K562 (cell line): ENCODE results near the gene CYSRT1. TPM values are rescaled to one million over a fixed set of nuclear protein-coding genes. Genes with fewer than 3 reads are reported as not detected.
A peak's percentile ranks its signal among the peaks of the same experiment; 100 is the strongest.

ENCODE experiments used
- ATAC-seq: fragments of 200-7000 bp; cut with Tn5 transposase; 3 replicates; pipeline ENCODE4 v1.9.1; 2020; ENCODE audit warnings: moderate library complexity
- BruUV-seq: library from RNA; stranded (reverse); fragments of 400-500 nt; replicated peaks from 2 replicates; lab custom pipeline; 2021; lab: Mats Ljungman, UMichigan
- CTCF ChIA-PET: fragments of 300-600 bp; formaldehyde crosslinking; extraction: SDS; loops from one replicate; lab custom pipeline; 2021; ENCODE audit warnings: low intra/inter-chr PET ratio; lab: Yijun Ruan, JAX
- POLR2A ChIA-PET: fragments of 300-600, 350-650 bp; sonication (Branson Sonifier 250); formaldehyde crosslinking; extraction: SDS; loops from one replicate; lab custom pipeline; 2021; ENCODE audit warnings: antibody characterized with exemption, inconsistent platforms; lab: Yijun Ruan, JAX
- DNase-seq, 4 experiments: peaks; one replicate each; pipeline versions ENCODE4 v3.0.0 to v3.0.0-alpha.2; 2011 to 2018; ENCODE audit warnings: low spot score in 3 of 4, mixed read lengths in 3 of 4; ENCODE audit errors: extremely low read depth in 1 of 4
- FAIRE-seq: peaks from 2 replicates; lab custom pipeline; 2011; peaks lifted over from hg19 to GRCh38; lab: Jason Lieb, UNC
- H2AFZ ChIP-seq: 2 replicates; pipeline ENCODE4 v1.6.0; 2011; ENCODE audit warnings: low read depth, low read length, control low read depth, inconsistent platforms
- H3K27ac ChIP-seq: fragments of 200-600 bp; 3 replicates; pipeline ENCODE4 v1.8.0; 2011; ENCODE audit warnings: low read depth, mild to moderate bottlenecking, control low read depth, inconsistent platforms, low read length, moderate library complexity, mixed read lengths; ENCODE audit errors: extremely low read depth
- H3K27me3 ChIP-seq, 2 experiments: fragments of 300-600 bp in 1 of 2; 2 replicates in 1 of 2; 3 replicates in 1 of 2; pipeline versions ENCODE4 v1.6.0 to v1.8.0; 2011; ENCODE audit warnings: inconsistent platforms in 2 of 2, low read length in 2 of 2, mild to moderate bottlenecking in 1 of 2, mixed read lengths in 1 of 2, moderate library complexity in 1 of 2; ENCODE audit not compliant: control insufficient read depth in 2 of 2, insufficient read depth in 2 of 2
- H3K36me3 ChIP-seq: fragments of 300-600 bp; 3 replicates; pipeline ENCODE4 v1.8.0; 2011; ENCODE audit warnings: mild to moderate bottlenecking, low read length, inconsistent platforms; ENCODE audit not compliant: control insufficient read depth, insufficient read depth
- H3K4me1 ChIP-seq, 2 experiments: fragments of 200-600 bp in 1 of 2; replicated peaks in 1 of 2; 2 replicates in 1 of 2; 3 replicates in 1 of 2; pipeline versions ENCODE4 v1.5.1 to v1.8.0; 2011; ENCODE audit warnings: inconsistent platforms in 2 of 2, low read length in 2 of 2, mild to moderate bottlenecking in 1 of 2, mixed read lengths in 1 of 2, moderate library complexity in 1 of 2; ENCODE audit not compliant: control insufficient read depth in 2 of 2, insufficient read depth in 2 of 2
- H3K4me2 ChIP-seq: 2 replicates; pipeline ENCODE4 v1.6.1; 2011; ENCODE audit warnings: low read length, control low read depth, inconsistent platforms, mixed read lengths; ENCODE audit not compliant: insufficient read depth
- H3K4me3 ChIP-seq: fragments of 200-600 bp; sonication (generic), shearing (Covaris generic); 2 replicates; pipeline ENCODE4 v1.5.1; 2016; ENCODE audit warnings: control low read depth, inconsistent platforms
- H3K79me2 ChIP-seq: fragments of 200-600 bp; 3 replicates; pipeline ENCODE4 v1.8.0; 2011; ENCODE audit warnings: low read length, inconsistent platforms; ENCODE audit not compliant: control insufficient read depth, insufficient read depth
- H3K9ac ChIP-seq, 2 experiments: 2 replicates each; pipeline versions ENCODE4 v1.6.0 to v1.6.1; 2011; ENCODE audit warnings: low read depth in 2 of 2, low read length in 2 of 2, control low read depth in 1 of 2, inconsistent platforms in 1 of 2, mild to moderate bottlenecking in 1 of 2, mixed read lengths in 1 of 2; ENCODE audit not compliant: insufficient read depth in 1 of 2
- H3K9me1 ChIP-seq: one replicate; pipeline ENCODE4 v1.6.0; 2011; ENCODE audit warnings: inconsistent platforms, mild to moderate bottlenecking, low read length, moderate library complexity; ENCODE audit not compliant: control insufficient read depth, insufficient read depth
- H3K9me3 ChIP-seq: replicated peaks from 2 replicates; pipeline ENCODE4 v1.5.1; 2011; ENCODE audit warnings: low read depth, low read length, inconsistent platforms; ENCODE audit not compliant: control insufficient read depth, insufficient read depth
- H4K20me1 ChIP-seq: replicated peaks from 2 replicates; pipeline ENCODE4 v1.6.1; 2011; ENCODE audit warnings: low read length, inconsistent platforms, mixed read lengths; ENCODE audit not compliant: control insufficient read depth, insufficient read depth
- NFE2 ChIP-seq: IDR thresholded peaks from 2 replicates; pipeline ENCODE4 v1.6.1; 2014; ENCODE audit warnings: antibody characterized with exemption, low read depth
- POLR2G ChIP-seq: fragments of 200-400 bp; formaldehyde crosslinking; IDR thresholded peaks from 2 replicates; pipeline ENCODE4 v1.6.1; 2017; ENCODE audit warnings: low read depth, mild to moderate bottlenecking, antibody characterized with exemption, low read length, moderate library complexity
- RBM14 ChIP-seq: fragments of 200-400 bp; formaldehyde crosslinking; IDR thresholded peaks from 2 replicates; pipeline ENCODE4 v1.6.1; 2018; ENCODE audit warnings: low read depth, mild to moderate bottlenecking, low read length, moderate library complexity, borderline replicate concordance; ENCODE audit not compliant: insufficient read depth
- SIRT6 ChIP-seq: IDR thresholded peaks from one replicate; pipeline ENCODE4 v1.6.1; 2012; ENCODE audit warnings: low read depth, mild to moderate bottlenecking, control low read depth, inconsistent platforms, low read length, moderate library complexity
- ZHX1 ChIP-seq: fragments of 150-350 bp; conservative IDR thresholded peaks from 2 replicates; pipeline ENCODE4 v1.6.1; 2014; ENCODE audit warnings: low read length
- ZNF668 ChIP-seq: fragments of 250-450 bp; sonication (Bioruptor Pico); IDR thresholded peaks from 2 replicates; pipeline ENCODE4 v1.8.0; 2022; ENCODE audit warnings: mild to moderate bottlenecking, inconsistent platforms
- ZNF740 ChIP-seq, 3 experiments: fragments of 200-800 bp in 1 of 3; sonication (Bioruptor generic) in 1 of 3; sonication (generic) in 1 of 3; formaldehyde crosslinking in 1 of 3; IDR thresholded peaks; 2 replicates each; pipeline versions ENCODE4 v1.6.1 to v1.8.0; 2016 to 2022; ENCODE audit warnings: mild to moderate bottlenecking in 2 of 3, missing compliant biosample characterization in 2 of 3, missing genetic modification characterization in 2 of 3, missing genetic modification reagents in 1 of 3
- WGBS: fragments of 100-300 bp; shearing (Covaris generic); methylation state at CpG from one replicate; pipeline ENCODE4 v1.1.6; 2016; ENCODE audit warnings: low coverage, mixed read lengths; ENCODE audit not compliant: insufficient coverage; ENCODE audit errors: missing lambda C conversion rate; 5-methylcytosine and 5-hydroxymethylcytosine counted together
- in situ Hi-C: fragments of 300-500 bp; cut with MboI; formaldehyde crosslinking; loops from 4 replicates; pipeline ENCODE4 v1.15.0; 2018; ENCODE audit warnings: inconsistent platforms, mixed read lengths
- intact Hi-C: fragments of 100-400 bp; cut with micrococcal nuclease; formaldehyde crosslinking; loops from 2 replicates; pipeline ENCODE4 v1.14.2; 2022
- polyA plus RNA-seq, 8 experiments: library from polyadenylated mRNA; depleted of rRNA in 4 of 8; stranded (reverse) in 5 of 8; unstranded in 3 of 8; fragments of >200 nt; fragmentation: Nextera tagmentation in 2 of 8; fragmentation: Illumina TruSeq in 1 of 8; extraction: Ambion mirVana in 2 of 8; extraction: Trizol in 1 of 8; gene quantifications; 2 replicates each; pipeline versions ENCODE4 v1.2.1 to v1.2.3, GENCODE V29; 2011 to 2014; ENCODE audit warnings: inconsistent platforms in 1 of 8, missing spikeins in 1 of 8
- total RNA-seq, 7 experiments: library from RNA; depleted of rRNA in 6 of 7; stranded (reverse); fragments of >200 nt in 6 of 7; fragmentation: Illumina TruSeq in 2 of 7; extraction: Trizol in 2 of 7; gene quantifications; 2 replicates each; pipeline versions ENCODE4 v1.2.1 to v1.2.3, GENCODE V29; 2011 to 2021; ENCODE audit warnings: low replicate concordance in 1 of 7
- TF ChIP-seq, protein P1 (sequence below), 2 experiments: IDR thresholded peaks; 2 replicates each; pipeline ENCODE4 v1.6.1; 2011; ENCODE audit warnings: borderline replicate concordance in 1 of 2, control low read depth in 1 of 2, low read depth in 1 of 2, low read length in 1 of 2, mild to moderate bottlenecking in 1 of 2, mixed read lengths in 1 of 2, moderate library complexity in 1 of 2; ENCODE audit not compliant: insufficient read depth in 1 of 2, insufficient read length in 1 of 2, poor library complexity in 1 of 2, severe bottlenecking in 1 of 2; ENCODE audit errors: extremely low read depth in 1 of 2
- TF ChIP-seq, protein P2 (sequence below): sonication (generic); formaldehyde crosslinking; IDR thresholded peaks from 2 replicates; pipeline ENCODE4 v1.8.1; 2023; ENCODE audit warnings: mild to moderate bottlenecking, missing genetic modification reagents

Gene CYSRT1
- total and polyA plus RNA-seq, 9 of the 15 experiments (the other 6 are each of a cell fraction or from before 2014, with no cell fraction given) = 0.04 to 1.4 (median 0.42) TPM; not detected in 3

- TF ChIP-seq, protein P1, sequence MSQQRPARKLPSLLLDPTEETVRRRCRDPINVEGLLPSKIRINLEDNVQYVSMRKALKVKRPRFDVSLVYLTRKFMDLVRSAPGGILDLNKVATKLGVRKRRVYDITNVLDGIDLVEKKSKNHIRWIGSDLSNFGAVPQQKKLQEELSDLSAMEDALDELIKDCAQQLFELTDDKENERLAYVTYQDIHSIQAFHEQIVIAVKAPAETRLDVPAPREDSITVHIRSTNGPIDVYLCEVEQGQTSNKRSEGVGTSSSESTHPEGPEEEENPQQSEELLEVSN (IDR thresholded peaks at IDR 0.05; ENCODE audit: borderline replicate concordance in 1 of 2, extremely low read depth in 1 of 2, insufficient read depth in 1 of 2, insufficient read length in 1 of 2, low read depth in 1 of 2, low read length in 1 of 2, poor library complexity in 1 of 2, severe bottlenecking in 1 of 2) = peak in 1 of 2 experiments; percentile 31
Observed at GRCh38 chr9:137232510-137232909, 7.5 kb downstream of the CYSRT1 start (continued).

GRCh38 chr9:137233143-137233980 is 8.4 kb downstream of the CYSRT1 start:
- Histone ChIP-seq H3K27me3 (no peaks in the 10 kb centered on the region), H3K9ac (peak overlapping the region in 1 of 2 experiments; percentile 70; a peak in 2 of 4 replicates), H4K20me1 (no peaks in the 10 kb centered on the region), H3K4me1 (peaks cover 17 to 100% of the 10 kb centered on the region in 2 experiments), H2AFZ (no peak overlapping the region), H3K27ac (no peak overlapping the region), H3K36me3 (no peaks in the 10 kb centered on the region), H3K79me2 (peaks cover 5% of the 10 kb centered on the region), H3K9me1 (peaks cover 4% of the 10 kb centered on the region), H3K9me3 (no peaks in the 10 kb centered on the region), H3K4me2 (no peak overlapping the region), H3K4me3 (no peak overlapping the region)
- ChIA-PET POLR2A (interaction anchor here (1.1 kb wide), 1 partner anchor 13 kb away, joined by 6 read pairs; no protein-coding TSS in a partner anchor), CTCF (no interaction called here)
- peak; percentile 34 to 65 (median 48) for DNase-seq
- WGBS = 58% methylated on average over 9 of the region's 40 CpGs
- FAIRE-seq = no peak
- no peak for ATAC-seq
- intact Hi-C loops (no loop called here), in situ Hi-C loops (loop anchor here (25.0 kb wide), 1 partner anchor 446 kb away; the partner anchor contains the start of genes CCDC183 and TMEM141)
- no TSS peak for BruUV-seq
- TF ChIP-seq, protein P2, sequence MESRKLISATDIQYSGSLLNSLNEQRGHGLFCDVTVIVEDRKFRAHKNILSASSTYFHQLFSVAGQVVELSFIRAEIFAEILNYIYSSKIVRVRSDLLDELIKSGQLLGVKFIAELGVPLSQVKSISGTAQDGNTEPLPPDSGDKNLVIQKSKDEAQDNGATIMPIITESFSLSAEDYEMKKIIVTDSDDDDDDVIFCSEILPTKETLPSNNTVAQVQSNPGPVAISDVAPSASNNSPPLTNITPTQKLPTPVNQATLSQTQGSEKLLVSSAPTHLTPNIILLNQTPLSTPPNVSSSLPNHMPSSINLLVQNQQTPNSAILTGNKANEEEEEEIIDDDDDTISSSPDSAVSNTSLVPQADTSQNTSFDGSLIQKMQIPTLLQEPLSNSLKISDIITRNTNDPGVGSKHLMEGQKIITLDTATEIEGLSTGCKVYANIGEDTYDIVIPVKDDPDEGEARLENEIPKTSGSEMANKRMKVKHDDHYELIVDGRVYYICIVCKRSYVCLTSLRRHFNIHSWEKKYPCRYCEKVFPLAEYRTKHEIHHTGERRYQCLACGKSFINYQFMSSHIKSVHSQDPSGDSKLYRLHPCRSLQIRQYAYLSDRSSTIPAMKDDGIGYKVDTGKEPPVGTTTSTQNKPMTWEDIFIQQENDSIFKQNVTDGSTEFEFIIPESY (CRISPR knock-in tag) = peak; percentile 82
- TF ChIP-seq POLR2G (peak; percentile 49; the same call in 1 of the 2 replicates), NFE2 (peak; percentile 37; the same call in 1 of the 2 replicates), RBM14 (no peak), ZHX1 (no peak), ZNF740 (CRISPR knock-in tag; IDR thresholded peaks at IDR 0.05) (no peak), ZNF740 (tag; IDR thresholded peaks at IDR 0.05) (0 out of 4 replicates have a peak, but pooled peaks of 1 of the 2 experiments have one; percentile 17), SIRT6 (no peak), ZNF668 (CRISPR knock-in tag) (no peak)
